HG02938 (cell line): Measurements from ENCODE around the gene MAP3K14.
"Not testable (repeated sequence)": the region's sequence is repeated elsewhere in the genome, so short reads cannot be mapped to it uniquely, and the experiment has no call there.

Source experiments
- ATAC-seq: cut with Tn5 transposase; IDR thresholded peaks from one replicate; pipeline ENCODE4 v1.9.1; 2021; ENCODE audit warnings: mild to moderate bottlenecking, moderate library complexity; ENCODE audit not compliant: unreplicated experiment

Gene MAP3K14

GRCh38 chr17:45261577-45262515 lies 55.0 kb downstream of the MAP3K14 start, which contains the start of gene SPATA32:
TSS of gene SPATA32 (minus strand) at chr17:45262094. CDS start at chr17:45262016, 78 bp downstream.
- no peak for ATAC-seq

GRCh38 chr17:45260204-45260783 lies 56.5 kb downstream of the MAP3K14 start:
- no peak for ATAC-seq

GRCh38 chr17:45258981-45259380 lies 57.8 kb downstream of the MAP3K14 start:
- no peak for ATAC-seq

- ATAC-seq, result no peak
Measured at GRCh38 chr17:45257115-45257514, 59.7 kb downstream of the MAP3K14 start.

GRCh38 chr17:45256114-45256966 lies 60.5 kb downstream of the MAP3K14 start:
- no peak for ATAC-seq

GRCh38 chr17:45255358-45255757 lies 61.5 kb downstream of the MAP3K14 start:
- ATAC-seq, result no peak

- no peak for ATAC-seq
Measured at GRCh38 chr17:45253879-45254278, 62.9 kb downstream of the MAP3K14 start.

- not testable (repeated sequence) for ATAC-seq
Measured at GRCh38 chr17:45253237-45253636, 63.6 kb downstream of the MAP3K14 start.

GRCh38 chr17:45251931-45252330 lies 64.9 kb downstream of the MAP3K14 start:
- ATAC-seq, result no peak

GRCh38 chr17:45248132-45248957 lies 68.5 kb downstream of the MAP3K14 start:
- ATAC-seq, result peak; percentile 57

- peak; percentile 65 for ATAC-seq
Measured at GRCh38 chr17:45247429-45248131, 69.2 kb downstream of the MAP3K14 start.

GRCh38 chr17:45246861-45247428 lies 69.9 kb downstream of the MAP3K14 start:
- ATAC-seq, result no peak

- no peak for ATAC-seq
Measured at GRCh38 chr17:45246338-45246737, 70.5 kb downstream of the MAP3K14 start.

GRCh38 chr17:45244725-45245656 lies 71.8 kb downstream of the MAP3K14 start:
- no peak for ATAC-seq

GRCh38 chr17:45243750-45244149 lies 73.1 kb downstream of the MAP3K14 start:
- no peak for ATAC-seq

GRCh38 chr17:45242029-45242414 lies 74.8 kb downstream of the MAP3K14 start:
- no peak for ATAC-seq

GRCh38 chr17:45241328-45242028 lies 75.3 kb downstream of the MAP3K14 start:
- no peak for ATAC-seq

GRCh38 chr17:45240905-45241327 lies 75.9 kb downstream of the MAP3K14 start:
- no peak for ATAC-seq
